OCI-LY7 (cell line): ENCODE data around the gene PIK3C2A. TPM values are rescaled to one million over a fixed set of nuclear protein-coding genes. Genes with fewer than 3 reads are reported as not detected.

Source experiments
- BruUV-seq: library from RNA; stranded (reverse); fragments of 400-500 nt; replicated peaks from 2 replicates; lab custom pipeline; 2021; lab: Mats Ljungman, UMichigan
- CTCF ChIA-PET: fragments of 300-600 bp; sonication (Branson Sonifier 250); formaldehyde crosslinking; loops from one replicate; lab custom pipeline; 2022; ENCODE audit warnings: antibody characterized with exemption; ENCODE audit not compliant: unreplicated experiment; lab: Charles Lee
- POLR2A ChIA-PET: fragments of 300-600 bp; sonication (Branson Sonifier 250); formaldehyde crosslinking; loops from one replicate; lab custom pipeline; 2022; ENCODE audit warnings: antibody characterized with exemption; lab: Charles Lee
- DNase-seq: peaks from one replicate; pipeline ENCODE4 v3.0.0-alpha.2; 2015; ENCODE audit warnings: low spot score
- H2AFZ ChIP-seq: fragments of 200-600 bp; sonication (generic), shearing (Covaris generic); 2 replicates; pipeline ENCODE4 v1.6.1; 2014; ENCODE audit warnings: mild to moderate bottlenecking, antibody characterized with exemption, low read length, moderate library complexity
- H3K27ac ChIP-seq: fragments of 200-600 bp; sonication (generic); 2 replicates; pipeline ENCODE4 v1.5.1; 2014; ENCODE audit warnings: mixed run types, low read depth, mild to moderate bottlenecking, moderate library complexity, low read length, inconsistent platforms; ENCODE audit not compliant: poor library complexity, severe bottlenecking
- H3K36me3 ChIP-seq: fragments of 200-600 bp; sonication (generic); 2 replicates; pipeline ENCODE4 v1.6.1; 2014; ENCODE audit warnings: mild to moderate bottlenecking, antibody characterized with exemption, low read length, moderate library complexity, mixed read lengths; ENCODE audit not compliant: insufficient read depth
- H3K4me1 ChIP-seq: fragments of 200-600 bp; sonication (generic); 2 replicates; pipeline ENCODE4 v1.5.1; 2014; ENCODE audit warnings: mild to moderate bottlenecking, low read length; ENCODE audit not compliant: insufficient read depth, poor library complexity, severe bottlenecking
- H3K4me2 ChIP-seq: fragments of 200-600 bp; sonication (generic); 2 replicates; pipeline ENCODE4 v1.6.1; 2014; ENCODE audit warnings: mild to moderate bottlenecking, low read length
- H3K4me3 ChIP-seq: fragments of 200-600 bp; sonication (generic); 2 replicates; pipeline ENCODE4 v1.5.1; 2014; ENCODE audit warnings: mild to moderate bottlenecking, low read depth, low read length; ENCODE audit not compliant: poor library complexity, severe bottlenecking
- H3K79me2 ChIP-seq: fragments of 200-600 bp; sonication (generic); 2 replicates; pipeline ENCODE4 v1.6.1; 2016; ENCODE audit warnings: low read depth, mild to moderate bottlenecking, low read length, moderate library complexity, mixed read lengths; ENCODE audit not compliant: insufficient read depth
- H3K9me2 ChIP-seq: fragments of 200-600 bp; sonication (generic); 2 replicates; pipeline ENCODE4 v1.6.1; 2016; ENCODE audit warnings: mild to moderate bottlenecking, low read length, mixed read lengths; ENCODE audit not compliant: insufficient read depth
- H3K9me3 ChIP-seq: fragments of 200-600 bp; sonication (generic); 2 replicates; pipeline ENCODE4 v1.6.1; 2014; ENCODE audit warnings: mild to moderate bottlenecking, mixed run types, low read length, mixed read lengths
- H4K20me1 ChIP-seq: fragments of 200-600 bp; sonication (generic); 2 replicates; pipeline ENCODE4 v1.6.1; 2014; ENCODE audit warnings: mild to moderate bottlenecking, antibody characterized with exemption, low read length, moderate library complexity, mixed read lengths; ENCODE audit not compliant: insufficient read depth
- CTCF ChIP-seq: fragments of 200-600 bp; sonication (generic); conservative IDR thresholded peaks from 2 replicates; pipeline ENCODE4 v1.5.1; 2014; ENCODE audit warnings: mild to moderate bottlenecking, antibody characterized with exemption, low read length, moderate library complexity, mixed read lengths
- EZH2phosphoT487 ChIP-seq: fragments of 200-600 bp; sonication (generic); IDR thresholded peaks from 2 replicates; pipeline ENCODE4 v1.6.1; 2018; ENCODE audit warnings: low read depth, borderline replicate concordance, mild to moderate bottlenecking, mixed run types, antibody characterized with exemption, low read length, moderate library complexity, mixed read lengths
- intact Hi-C: fragments of 100-400 bp; cut with micrococcal nuclease; formaldehyde crosslinking; loops from one replicate; pipeline ENCODE4 v1.10.0; 2022; ENCODE audit not compliant: unreplicated experiment
- total RNA-seq, 2 experiments: library from RNA; depleted of rRNA in 1 of 2; stranded (reverse); fragments of >200 nt in 1 of 2; shearing (Covaris generic) in 1 of 2; gene quantifications; 2 replicates each; pipeline ENCODE4 v1.2.3, GENCODE V29; 2014 to 2022

PIK3C2A gene
- total RNA-seq, 2 experiments from 2014 or later: 17.4 to 41.8 TPM

GRCh38 chr11:17186932-17187692, 20.7 kb downstream of the PIK3C2A start:
- Histone ChIP-seq H3K79me2 (peaks cover 18% of the 10 kb centered on the region; the same call in 1 of the 2 replicates), H3K4me2 (no peak overlapping the region), H3K4me3 (no peak overlapping the region), H3K27ac (no peak overlapping the region), H4K20me1 (0 out of 2 replicates have a peak, but pooled peaks cover 8% of the 10 kb centered on the region), H3K9me2 (no peaks in the 10 kb centered on the region), H3K9me3 (no peaks in the 10 kb centered on the region), H2AFZ (no peak overlapping the region), H3K4me1 (no peaks in the 10 kb centered on the region), H3K36me3 (peaks cover 34% of the 10 kb centered on the region)
- no TSS peak for BruUV-seq
- no peak for DNase-seq
- no peak for TF ChIP-seq CTCF
- no peak for TF ChIP-seq EZH2phosphoT487
- CTCF ChIA-PET: no interaction called here
- POLR2A ChIA-PET: interaction anchor here (0.8 to 1.1 kb wide), 3 partner anchors 10 to 69 kb away, joined by 3 to 4 read pairs (median 3); no protein-coding TSS in a partner anchor
- intact Hi-C loops: no loop called here

GRCh38 chr11:17185938-17186337, 21.8 kb downstream of the PIK3C2A start:
- no peaks in the 10 kb centered on the region for H3K9me2 ChIP-seq
- H3K4me3 ChIP-seq: no peak overlapping the region
- no peaks in the 10 kb centered on the region for H3K4me1 ChIP-seq
- 0 out of 2 replicates have a peak, but pooled peaks cover 8% of the 10 kb centered on the region for H4K20me1 ChIP-seq
- intact Hi-C loops: no loop called here
- no peak overlapping the region for H3K27ac ChIP-seq
- ChIA-PET POLR2A (interaction anchor here (1.1 kb wide), 1 partner anchor 17 kb away, joined by 3 read pairs; no protein-coding TSS in a partner anchor), CTCF (no interaction called here)
- peaks cover 16% of the 10 kb centered on the region; the same call in 1 of the 2 replicates for H3K79me2 ChIP-seq
- H3K36me3 ChIP-seq: peaks cover 26% of the 10 kb centered on the region
- no peak for TF ChIP-seq EZH2phosphoT487
- no peak for TF ChIP-seq CTCF
- BruUV-seq: no TSS peak
- H3K9me3 ChIP-seq: no peaks in the 10 kb centered on the region
- no peak overlapping the region for H3K4me2 ChIP-seq
- no peak overlapping the region for H2AFZ ChIP-seq
- no peak for DNase-seq
